Large intestine (tissue), 12 donors: ENCODE results near the gene SNCG. TPM values are rescaled to one million over a fixed set of nuclear protein-coding genes. Genes with fewer than 3 reads are reported as not detected.
"Not testable (repeated sequence)": the region's sequence is repeated elsewhere in the genome, so short reads cannot be mapped to it uniquely, and the experiment has no call there.

Source experiments
- DNase-seq, 2 donors: peaks; one replicate each; pipeline versions ENCODE4 v3.0.0 to v3.0.0-alpha.2; 2013
- H3K27ac ChIP-seq: one replicate; pipeline ENCODE4 v1.5.1; 2013; ENCODE audit warnings: low read length
- H3K27me3 ChIP-seq: 2 replicates; pipeline ENCODE4 v1.6.1; 2013; ENCODE audit warnings: low read length; ENCODE audit not compliant: control insufficient read depth, insufficient read depth
- H3K36me3 ChIP-seq: 2 replicates; pipeline ENCODE4 v1.6.1; 2013; ENCODE audit warnings: low read length; ENCODE audit not compliant: control insufficient read depth, insufficient read depth
- H3K4me1 ChIP-seq: one replicate; pipeline ENCODE4 v1.6.1; 2013; ENCODE audit warnings: low read length; ENCODE audit not compliant: control insufficient read depth, insufficient read depth
- H3K4me3 ChIP-seq: one replicate; pipeline ENCODE4 v1.5.1; 2013; ENCODE audit warnings: low read length
- H3K9me3 ChIP-seq: one replicate; pipeline ENCODE4 v1.6.1; 2013; ENCODE audit warnings: mild to moderate bottlenecking, low read depth, low read length, moderate library complexity; ENCODE audit not compliant: control insufficient read depth
- WGBS: methylation state at CpG from one replicate; pipeline ENCODE4 v1.1.5; 2013; ENCODE audit warnings: low lambda C conversion rate; ENCODE audit not compliant: insufficient coverage; 5-methylcytosine and 5-hydroxymethylcytosine counted together
- long read RNA-seq, 11 donors: transcript quantifications; one replicate each; lab custom pipeline, GENCODE V29; 2026
- polyA plus RNA-seq: library from polyadenylated mRNA; unstranded; fragments of 120-200 nt; gene quantifications from one replicate; pipeline ENCODE4 v1.2.1, GENCODE V29; 2013

SNCG gene
- 16.6 TPM for polyA plus RNA-seq
- long read RNA-seq, donor 1, partial matches to known transcripts = 0 of 3 reads
- long read RNA-seq, donor 1, other reads (novel, unspliced or antisense) = 0 of 3 reads
- long read RNA-seq, donor 2, transcript SNCG-202 (5 exons, 701 nt) = major isoform, 5 of 6 reads
- long read RNA-seq, donor 2, partial matches to known transcripts = 0 of 6 reads
- long read RNA-seq, donor 2, other reads (novel, unspliced or antisense) = 0 of 6 reads
- long read RNA-seq, donor 3 = 0 reads
- long read RNA-seq, donor 4 = 0 reads
- long read RNA-seq, donor 5, transcript SNCG-202 (5 exons, 701 nt) = major isoform, 11 of 12 reads
- long read RNA-seq, donor 5, partial matches to known transcripts = 0 of 12 reads
- long read RNA-seq, donor 5, other reads (novel, unspliced or antisense) = 0 of 12 reads
- long read RNA-seq, donor 6, partial matches to known transcripts = 0 of 2 reads
- long read RNA-seq, donor 6, other reads (novel, unspliced or antisense) = 0 of 2 reads
- long read RNA-seq, donor 7, partial matches to known transcripts = 0 of 5 reads
- long read RNA-seq, donor 7, other reads (novel, unspliced or antisense) = 0 of 5 reads
- long read RNA-seq, donor 8, transcript SNCG-202 (5 exons, 701 nt) = major isoform, 9 of 9 reads
- long read RNA-seq, donor 8, partial matches to known transcripts = 0 of 9 reads
- long read RNA-seq, donor 8, other reads (novel, unspliced or antisense) = 0 of 9 reads
- long read RNA-seq, donor 9, transcript SNCG-202 (5 exons, 701 nt) = major isoform, 8 of 8 reads
- long read RNA-seq, donor 9, partial matches to known transcripts = 0 of 8 reads
- long read RNA-seq, donor 9, other reads (novel, unspliced or antisense) = 0 of 8 reads
- long read RNA-seq, donor 10, transcript SNCG-202 (5 exons, 701 nt) = major isoform, 6 of 6 reads
- long read RNA-seq, donor 10, partial matches to known transcripts = 0 of 6 reads
- long read RNA-seq, donor 10, other reads (novel, unspliced or antisense) = 0 of 6 reads
- long read RNA-seq, donor 11, partial matches to known transcripts = 0 of 7 reads
- long read RNA-seq, donor 11, other reads (novel, unspliced or antisense) = 0 of 7 reads

GRCh38 chr10:86958116-86958900 lies at the start of gene SNCG:
TSS of gene SNCG (plus strand) at chr10:86958599. CDS start at chr10:86958698, 99 bp downstream.
- H3K36me3 ChIP-seq = no peaks in the 10 kb centered on the region
- no peaks in the 10 kb centered on the region for H3K27me3 ChIP-seq
- H3K27ac ChIP-seq = no peak within 1 kb of the TSS
- peaks cover 7% of the 10 kb centered on the region for H3K9me3 ChIP-seq
- no CpG with 5 or more reads among the region's 22 CpGs for WGBS
- no peak within 1 kb of the TSS for H3K4me3 ChIP-seq
- peaks cover 12% of the 10 kb centered on the region for H3K4me1 ChIP-seq
- no peak for DNase-seq

GRCh38 chr10:86914734-86915133 lies 43.7 kb upstream of the SNCG start:
- no peaks in the 10 kb centered on the region for H3K9me3 ChIP-seq
- DNase-seq = no peak
- no peak overlapping the region for H3K27ac ChIP-seq
- H3K4me1 ChIP-seq = no peaks in the 10 kb centered on the region
- no peaks in the 10 kb centered on the region for H3K27me3 ChIP-seq
- peaks cover 40% of the 10 kb centered on the region for H3K36me3 ChIP-seq
- WGBS = no CpG with 5 or more reads among the region's 1 CpG
- no peak overlapping the region for H3K4me3 ChIP-seq

GRCh38 chr10:86918022-86918471 lies 40.4 kb upstream of the SNCG start:
- H3K36me3 ChIP-seq = peaks cover 59% of the 10 kb centered on the region
- no peak overlapping the region for H3K27ac ChIP-seq
- no peaks in the 10 kb centered on the region for H3K27me3 ChIP-seq
- WGBS = no CpG with 5 or more reads among the region's 5 CpGs
- H3K4me1 ChIP-seq = no peaks in the 10 kb centered on the region
- no peaks in the 10 kb centered on the region for H3K9me3 ChIP-seq
- DNase-seq = no peak
- H3K4me3 ChIP-seq = no peak overlapping the region

GRCh38 chr10:86922553-86922961 lies 35.8 kb upstream of the SNCG start:
- Histone ChIP-seq H3K4me3 (no peak overlapping the region), H3K9me3 (no peaks in the 10 kb centered on the region), H3K4me1 (no peaks in the 10 kb centered on the region), H3K27ac (no peak overlapping the region), H3K27me3 (no peaks in the 10 kb centered on the region), H3K36me3 (peaks cover 37% of the 10 kb centered on the region)
- no peak for DNase-seq
- no CpG with 5 or more reads among the region's 9 CpGs for WGBS

- H3K27ac ChIP-seq = no peak overlapping the region
- no peaks in the 10 kb centered on the region for H3K9me3 ChIP-seq
- peaks cover 19% of the 10 kb centered on the region for H3K36me3 ChIP-seq
- no peak overlapping the region for H3K4me3 ChIP-seq
- no peaks in the 10 kb centered on the region for H3K27me3 ChIP-seq
- no peaks in the 10 kb centered on the region for H3K4me1 ChIP-seq
- 80% methylated on average over 2 of the region's 15 CpGs for WGBS
- DNase-seq = no peak
Measured at GRCh38 chr10:86929468-86930380, 28.7 kb upstream of the SNCG start.

- Histone ChIP-seq H3K27me3 (no peaks in the 10 kb centered on the region), H3K36me3 (peaks cover 19% of the 10 kb centered on the region), H3K27ac (no peak overlapping the region), H3K9me3 (no peaks in the 10 kb centered on the region), H3K4me3 (no peak overlapping the region), H3K4me1 (no peaks in the 10 kb centered on the region)
- DNase-seq = no peak
- no CpG with 5 or more reads among the region's 1 CpG for WGBS
Measured at GRCh38 chr10:86931872-86932271, 26.5 kb upstream of the SNCG start.

- Histone ChIP-seq H3K9me3 (no peaks in the 10 kb centered on the region), H3K27me3 (no peaks in the 10 kb centered on the region), H3K27ac (no peak overlapping the region), H3K4me1 (no peaks in the 10 kb centered on the region), H3K36me3 (peaks cover 19% of the 10 kb centered on the region), H3K4me3 (no peak overlapping the region)
- DNase-seq = no peak
- no CpG with 5 or more reads among the region's 2 CpGs for WGBS
Measured at GRCh38 chr10:86932674-86933073, 25.7 kb upstream of the SNCG start.

DNA sequence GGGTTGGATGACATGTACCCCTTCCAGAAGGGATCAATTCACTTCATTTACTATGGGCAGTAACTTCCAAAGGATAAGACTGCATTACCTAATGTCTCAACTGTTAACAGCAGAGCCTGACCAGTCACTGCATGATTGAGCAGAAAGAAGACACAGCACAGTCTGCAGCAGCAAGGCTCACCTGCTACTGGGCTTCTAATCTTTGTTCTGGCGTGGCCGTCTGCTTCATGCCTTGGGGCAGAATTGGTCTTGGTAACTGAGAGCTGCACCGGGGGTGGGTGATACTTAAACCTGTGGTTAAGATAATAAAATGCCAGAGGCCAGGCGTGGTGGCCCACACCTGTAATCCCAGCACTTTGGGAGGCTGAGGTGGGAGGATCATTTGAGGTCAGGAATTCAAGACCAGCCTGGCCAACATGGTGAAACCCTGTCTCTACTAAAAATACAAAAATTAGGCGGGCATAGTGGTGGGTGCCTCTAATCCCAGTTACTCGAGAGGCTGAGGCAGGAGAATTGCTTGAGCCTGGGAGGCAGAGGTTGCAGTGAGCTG lies 24.2 kb upstream of the SNCG start:
- not testable (repeated sequence) for DNase-seq, H3K27ac ChIP-seq, H3K4me3 ChIP-seq, H3K27me3 ChIP-seq, H3K9me3 ChIP-seq, H3K4me1 ChIP-seq
- no CpG with 5 or more reads among the region's 6 CpGs for WGBS
- H3K36me3 ChIP-seq = peaks cover 16% of the 10 kb centered on the region
